DMS79 (cell line): ENCODE results near the gene EMC8.
"Not testable (repeated sequence)": the region's sequence is repeated elsewhere in the genome, so short reads cannot be mapped to it uniquely, and the experiment has no call there.

ENCODE experiments used
- DNase-seq: peaks from one replicate; lab custom pipeline; 2025; lab: John Stamatoyannopoulos, UW

The EMC8 gene

DNA sequence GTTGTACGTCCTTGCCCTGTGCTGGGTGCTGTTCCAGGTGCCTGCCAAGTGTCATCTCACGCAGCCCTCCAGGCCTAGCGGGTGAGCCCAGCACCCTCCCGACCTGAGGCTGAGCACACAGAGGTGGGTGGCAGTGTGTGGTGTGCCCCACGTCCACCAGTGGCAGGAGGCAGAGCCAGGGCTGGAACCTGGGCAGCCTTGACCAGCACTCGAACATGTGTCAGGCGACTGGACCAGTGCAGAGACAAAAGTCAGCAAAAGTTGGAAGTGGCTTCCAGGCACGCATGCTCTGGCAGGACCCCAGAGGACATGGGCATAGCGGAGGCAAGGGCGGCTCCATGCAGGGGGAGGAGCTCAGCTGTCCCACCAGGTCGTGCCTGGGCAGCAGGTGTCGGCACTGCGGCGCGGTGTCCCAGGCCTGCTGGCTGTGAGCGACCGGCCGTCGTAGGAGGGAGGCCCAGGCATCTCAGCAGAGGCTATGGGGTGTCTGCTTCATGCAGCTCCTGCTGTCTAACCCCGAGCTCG lies 35.9 kb upstream of the EMC8 start:
- no peak for DNase-seq

DNA sequence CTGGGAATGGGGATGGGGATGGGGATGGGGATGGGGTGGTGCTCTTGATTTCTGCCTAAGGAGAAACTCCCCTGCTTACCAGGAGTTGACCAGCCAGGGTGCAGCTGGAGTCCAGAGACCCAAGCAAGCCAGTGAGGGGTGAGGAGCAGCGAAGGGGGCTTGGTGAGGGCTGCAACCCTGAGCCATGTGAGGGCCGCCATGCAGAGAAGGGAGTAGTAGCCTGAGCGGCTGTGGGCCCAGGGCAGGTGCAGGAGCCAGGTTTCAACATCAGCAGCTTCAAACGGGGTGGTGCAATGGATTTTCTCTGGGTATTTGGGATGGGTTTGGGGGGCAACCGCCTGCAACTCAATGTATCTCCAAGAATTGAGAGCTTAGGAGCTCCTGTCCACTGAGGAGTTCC lies 35.4 kb upstream of the EMC8 start:
- DNase-seq = no peak

DNA sequence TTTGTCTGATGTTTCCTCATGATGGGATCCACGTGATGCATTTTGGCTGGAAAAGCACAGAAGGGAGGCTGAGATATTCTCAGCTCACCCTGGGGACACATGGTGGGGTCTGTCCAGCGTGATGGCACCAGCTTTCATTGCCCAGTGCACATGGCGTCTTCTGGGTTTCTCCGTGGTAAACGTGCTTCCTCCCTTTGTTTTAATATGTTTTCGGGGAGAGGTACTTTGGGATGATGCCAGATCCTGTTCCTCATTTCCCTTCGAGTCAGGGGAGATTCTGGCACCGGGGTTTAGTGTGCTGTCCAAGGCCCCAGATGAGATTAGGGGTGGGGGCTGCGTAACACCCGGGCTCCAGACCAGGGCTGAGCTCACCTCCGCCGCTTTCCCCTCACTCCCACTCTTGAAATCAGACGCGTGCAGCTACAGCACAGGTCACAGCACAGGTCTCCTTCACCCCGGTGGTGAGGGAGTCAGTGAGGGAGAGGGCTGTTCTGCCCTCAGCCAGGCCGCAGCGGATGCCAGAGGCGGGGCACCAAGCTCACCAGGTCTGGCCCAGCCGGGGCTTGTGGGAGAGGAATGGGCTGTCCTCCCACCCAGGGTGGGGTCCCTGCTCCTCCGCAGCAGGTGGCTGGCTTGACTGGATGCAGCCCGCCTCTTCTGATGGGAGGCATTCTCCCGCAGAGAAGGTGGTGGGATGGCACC lies 34.0 kb upstream of the EMC8 start:
- no peak for DNase-seq

DNA sequence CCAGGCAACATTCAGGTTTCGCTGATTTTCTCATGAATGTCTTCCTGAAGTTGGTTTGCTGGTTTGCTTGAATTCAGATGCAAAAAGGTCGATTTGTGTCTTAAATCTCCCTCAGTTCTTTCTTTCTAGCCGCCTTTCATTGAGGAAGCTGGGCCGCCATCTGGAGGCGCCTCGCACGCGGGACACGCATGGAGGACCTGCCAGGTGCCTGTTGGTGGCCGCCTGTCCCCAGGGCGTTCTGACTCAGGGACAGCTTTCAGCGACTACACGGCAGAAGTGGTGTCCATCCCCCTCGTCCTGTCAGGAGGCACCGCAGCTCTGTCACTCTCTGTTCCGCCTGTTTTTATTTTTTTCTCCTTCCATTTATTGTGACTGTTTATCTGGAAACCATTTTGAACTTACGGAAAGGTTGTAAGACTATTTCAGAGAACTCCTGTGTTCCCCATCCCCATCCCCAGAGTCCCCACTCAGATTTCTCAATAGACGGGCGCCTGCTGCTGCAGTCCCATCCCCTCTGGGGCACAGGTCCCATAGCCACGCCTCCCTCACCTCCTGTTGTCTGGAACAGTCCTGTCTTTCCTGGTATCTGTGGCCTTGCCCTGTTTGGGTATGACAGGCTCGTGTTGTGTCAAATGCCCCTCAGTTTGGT lies 33.4 kb upstream of the EMC8 start:
- no peak for DNase-seq

DNA sequence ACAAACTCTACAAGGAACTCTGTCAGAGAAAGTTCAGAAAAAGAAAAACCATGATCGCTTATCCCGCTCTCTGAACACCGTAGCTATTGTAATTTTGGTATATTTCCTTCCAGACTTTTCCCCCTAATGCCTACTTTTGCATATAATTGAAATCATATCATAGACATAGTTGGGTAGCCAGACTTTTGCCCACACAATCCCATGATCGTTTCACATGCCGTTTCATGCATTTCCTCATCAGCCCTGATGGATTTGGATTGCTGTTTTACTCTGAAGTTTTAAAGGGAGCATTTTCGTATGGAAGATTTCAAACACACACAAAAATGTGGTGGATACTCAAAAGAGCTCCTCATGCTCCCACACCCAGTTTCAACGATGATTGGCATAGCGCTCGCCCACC lies 31.5 kb upstream of the EMC8 start:
- no peak for DNase-seq

DNA sequence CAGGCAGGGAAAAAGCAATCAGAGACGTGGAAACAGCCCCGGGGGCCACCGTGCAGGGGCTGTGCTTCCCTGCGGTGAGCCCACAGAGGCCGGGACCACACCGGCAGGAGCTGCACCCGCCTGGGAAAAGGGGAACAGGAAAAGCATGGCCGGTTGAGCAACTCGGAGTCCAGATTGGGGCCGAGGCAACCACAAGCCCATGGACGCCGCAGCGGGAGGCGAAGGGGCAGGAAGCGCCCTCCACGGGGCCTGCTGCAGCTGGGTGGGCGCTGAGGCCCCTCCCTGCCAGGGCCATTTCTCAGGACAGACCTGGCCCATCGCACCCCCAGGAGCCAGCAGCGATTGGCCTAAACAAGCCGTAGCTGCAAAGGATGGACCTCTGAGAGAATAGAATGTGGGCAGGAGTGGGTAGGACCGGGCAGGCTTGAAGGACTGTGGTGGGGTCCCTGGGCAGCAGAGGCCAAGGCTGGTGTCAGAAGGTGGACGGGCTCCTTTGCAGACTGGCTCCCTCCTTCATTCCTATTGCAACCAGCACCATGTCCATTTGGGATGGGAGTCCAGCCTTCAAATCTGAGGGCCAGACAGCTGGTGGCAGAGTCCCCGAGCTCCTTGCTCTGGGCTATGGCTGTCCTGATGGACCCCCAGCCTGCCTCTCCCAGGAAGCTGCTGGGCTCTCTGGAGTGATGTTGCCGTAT lies 30.6 kb upstream of the EMC8 start:
- DNase-seq = no peak

DNA sequence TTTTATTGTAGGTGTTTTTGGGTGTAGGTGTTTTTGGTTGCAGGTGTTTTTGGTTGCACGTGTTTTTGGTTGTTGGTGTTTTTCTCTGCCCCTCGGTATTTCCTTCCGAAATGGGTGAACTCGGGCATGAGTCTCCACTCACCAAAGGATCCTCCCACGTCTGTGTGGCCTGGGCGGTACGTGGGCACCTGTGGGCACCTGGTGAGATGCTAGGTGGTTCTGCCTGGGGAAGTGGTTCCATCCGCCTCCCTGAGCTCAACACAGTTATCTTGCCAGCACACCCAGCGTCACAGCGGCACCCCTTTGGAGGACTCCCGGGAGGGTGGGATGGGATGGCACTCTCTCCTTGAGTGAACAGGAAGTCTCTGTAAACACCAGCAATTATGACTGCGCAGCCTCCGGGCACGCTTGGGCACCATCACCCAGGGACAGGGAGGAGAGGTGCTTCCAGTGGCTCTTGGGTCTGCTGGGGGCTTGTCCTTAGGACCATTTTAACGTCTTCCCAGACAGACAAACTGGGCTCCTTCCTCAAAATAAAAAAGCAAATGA lies 29.9 kb upstream of the EMC8 start:
- DNase-seq = no peak

DNA sequence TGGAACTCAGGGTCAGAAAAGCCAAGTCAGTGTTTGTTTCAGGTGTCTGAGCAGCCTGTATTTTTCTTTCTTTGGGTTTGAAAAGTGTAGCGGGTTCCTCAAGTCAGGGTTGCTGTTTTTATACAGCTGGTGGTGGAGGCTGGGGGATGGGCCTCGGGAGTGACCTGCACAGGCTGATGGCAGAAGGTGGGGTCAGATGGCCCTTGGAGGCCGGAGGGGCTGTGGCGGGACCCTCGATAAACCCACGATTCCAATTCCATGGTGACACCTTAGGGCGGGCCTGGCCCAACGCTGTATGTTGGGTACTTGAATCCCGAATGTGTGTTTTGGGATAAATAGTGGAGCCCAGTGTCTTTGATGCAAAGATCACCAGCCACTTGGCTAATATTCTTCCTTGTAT lies 28.8 kb upstream of the EMC8 start:
- no peak for DNase-seq

DNA sequence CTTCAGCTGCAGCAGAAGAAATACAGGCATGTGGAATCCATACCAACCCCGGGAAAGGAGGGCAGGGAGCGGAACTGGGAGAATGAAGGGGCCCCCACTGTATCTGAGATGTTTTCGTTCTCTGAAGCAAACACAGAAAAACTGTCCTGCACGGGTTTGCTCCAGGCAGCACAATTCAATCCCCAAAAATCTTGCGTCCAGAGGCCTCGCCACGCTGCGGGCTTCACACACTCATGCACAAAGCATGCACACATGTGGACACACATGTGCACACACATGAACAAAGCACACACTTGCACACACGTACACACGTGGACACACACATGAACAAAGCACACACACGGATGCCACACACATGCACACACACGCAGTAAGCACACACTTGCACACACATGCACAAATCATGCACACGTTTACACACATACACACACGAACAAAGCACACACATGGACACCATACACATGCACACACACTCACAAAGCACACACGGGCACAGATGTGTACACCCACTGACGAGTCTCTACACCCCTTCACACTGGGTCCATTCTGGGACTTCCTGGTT lies 27.4 kb upstream of the EMC8 start:
- no peak for DNase-seq

DNA sequence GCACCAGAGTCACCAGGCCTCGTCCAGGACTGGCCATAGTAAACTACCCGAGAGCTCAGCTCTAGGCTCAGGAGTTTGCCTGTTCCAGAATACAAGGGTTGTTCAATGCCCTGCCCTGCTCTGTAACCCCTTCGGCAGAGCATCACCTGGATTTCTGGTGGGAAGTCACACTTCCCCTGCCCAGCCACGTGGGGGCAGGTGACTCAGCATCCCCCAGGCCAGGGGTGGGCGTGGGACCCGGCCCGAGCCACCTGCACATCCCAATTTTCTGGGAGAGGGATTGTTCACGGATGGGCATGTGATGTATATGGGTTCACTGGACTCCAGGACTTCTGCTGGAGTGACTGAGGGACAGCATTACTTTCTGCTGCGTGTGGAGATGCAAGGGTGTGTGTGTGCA lies 26.0 kb upstream of the EMC8 start:
- no peak for DNase-seq

DNA sequence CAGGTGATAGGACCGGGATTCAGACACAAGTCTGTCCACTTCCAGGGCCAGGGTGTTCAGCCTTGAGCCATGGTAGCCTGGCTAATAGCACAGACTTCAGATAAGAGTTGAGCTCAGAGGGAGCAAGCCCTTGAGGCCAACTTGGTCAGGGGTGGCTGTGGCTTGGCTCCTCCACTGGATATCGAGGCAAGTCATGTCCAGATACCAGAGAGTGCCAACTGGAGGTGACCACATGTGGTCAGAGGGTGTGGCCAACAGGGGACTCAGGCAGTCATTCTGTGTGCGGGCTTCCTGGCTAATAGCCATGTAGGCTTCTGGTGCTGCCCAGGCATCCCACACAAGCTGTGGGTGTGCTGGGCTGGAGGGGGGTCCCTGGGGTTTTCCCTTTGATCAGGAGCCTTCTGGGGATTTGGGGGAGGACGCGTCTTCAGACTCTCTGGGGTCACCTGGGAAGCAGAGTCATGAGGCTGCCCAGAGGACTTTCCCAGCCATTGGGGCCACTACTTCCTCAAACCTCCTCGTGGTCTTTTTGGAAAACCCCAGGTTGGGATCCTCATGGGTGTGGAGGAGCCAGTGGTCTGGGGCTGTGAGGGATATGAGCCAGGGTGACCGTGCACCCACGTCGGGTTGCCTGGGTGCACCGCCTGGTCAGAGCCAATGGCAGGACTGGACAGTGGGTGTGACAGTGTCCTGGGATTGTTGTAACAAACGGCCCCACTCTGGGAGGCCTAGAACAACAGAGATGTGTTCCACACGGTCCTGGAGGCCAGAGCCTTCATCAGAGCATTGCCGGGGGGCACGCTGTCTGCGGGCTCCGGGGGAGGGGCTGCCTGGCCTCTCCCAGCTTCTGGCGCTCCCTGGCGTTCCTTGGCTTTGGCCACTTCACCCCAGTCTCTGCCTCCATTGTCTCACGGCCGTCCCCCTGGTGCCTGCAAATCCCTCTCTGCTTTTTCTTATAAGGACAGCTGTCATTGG lies 25.1 kb upstream of the EMC8 start:
- DNase-seq = no peak

DNA sequence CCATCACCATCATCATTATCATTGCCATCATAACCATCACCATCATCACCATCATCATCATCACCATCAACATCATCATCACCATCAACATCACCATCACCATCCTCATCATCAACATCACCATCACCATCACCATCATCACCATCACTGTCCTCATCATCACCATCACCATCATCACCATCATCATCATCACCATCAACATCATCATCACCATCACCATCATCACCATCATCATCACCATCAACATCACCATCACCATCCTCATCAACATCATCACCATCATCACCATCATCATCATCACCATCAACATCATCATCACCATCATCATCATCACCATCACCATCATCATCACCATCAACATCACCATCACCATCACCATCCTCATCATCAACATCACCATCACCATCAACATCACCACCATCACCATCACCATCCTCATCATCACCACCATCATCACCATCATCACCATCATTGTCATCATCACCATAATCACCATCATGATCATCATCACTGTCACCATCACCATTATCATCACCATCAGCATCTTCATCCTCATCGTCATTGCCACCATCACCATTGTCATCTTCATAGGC lies 24.1 kb upstream of the EMC8 start:
- DNase-seq = no peak

DNA sequence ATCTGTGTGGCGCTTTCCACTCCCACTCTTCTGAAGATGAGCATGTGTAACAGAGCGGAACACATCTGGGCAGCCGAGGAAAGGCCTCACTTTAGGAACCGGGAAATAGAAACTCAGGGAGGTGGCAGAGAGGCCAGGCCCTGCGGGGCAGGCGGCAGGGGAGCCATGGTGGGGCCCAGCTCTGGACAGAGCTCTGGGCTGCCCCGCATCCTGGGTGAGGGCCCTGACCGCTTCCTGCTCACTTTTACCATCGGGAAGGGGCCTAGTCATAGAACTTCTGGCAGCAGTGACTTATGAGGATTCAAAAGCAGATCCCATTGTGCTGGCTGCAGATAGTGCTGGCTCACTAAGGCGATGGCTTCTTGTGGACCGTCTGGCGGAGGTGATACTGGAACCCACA lies 22.8 kb upstream of the EMC8 start:
- no peak for DNase-seq

DNA sequence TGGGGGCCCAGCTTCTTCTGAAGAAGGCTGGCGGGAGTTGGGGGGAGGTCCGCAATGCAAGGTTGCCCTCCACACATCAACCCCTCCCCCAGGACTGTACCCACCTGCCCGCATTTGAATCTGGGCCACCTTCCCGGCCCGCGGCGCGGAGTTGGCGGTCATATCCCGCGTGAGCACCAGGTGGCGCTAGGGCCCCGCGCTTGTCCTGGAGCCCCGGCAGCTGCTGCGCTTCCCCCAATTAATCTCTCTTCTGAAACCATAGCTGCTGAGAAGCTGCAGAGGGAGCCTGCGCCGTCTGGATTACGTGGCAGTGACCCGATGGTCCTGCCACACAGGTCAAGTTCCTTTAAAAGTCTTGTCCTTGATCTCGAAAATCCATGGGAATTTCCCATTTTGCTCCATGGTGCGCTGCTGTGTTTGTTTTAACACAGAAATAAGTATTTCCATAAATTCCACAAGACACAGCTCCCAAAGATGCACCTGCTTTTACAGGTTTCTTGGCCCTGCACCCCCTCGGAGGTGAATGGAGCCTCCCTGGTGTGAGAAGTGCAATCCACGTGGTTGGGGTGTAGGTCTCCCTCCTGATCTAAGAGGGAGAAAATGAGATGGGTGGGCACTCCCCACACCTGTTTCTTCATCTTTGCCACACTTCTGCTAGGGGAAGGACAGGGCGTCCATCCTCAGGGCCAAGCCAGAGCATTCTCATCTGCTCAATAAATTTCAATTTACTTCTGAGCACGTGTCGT lies 22.2 kb upstream of the EMC8 start:
- DNase-seq = peak; percentile 48

DNA sequence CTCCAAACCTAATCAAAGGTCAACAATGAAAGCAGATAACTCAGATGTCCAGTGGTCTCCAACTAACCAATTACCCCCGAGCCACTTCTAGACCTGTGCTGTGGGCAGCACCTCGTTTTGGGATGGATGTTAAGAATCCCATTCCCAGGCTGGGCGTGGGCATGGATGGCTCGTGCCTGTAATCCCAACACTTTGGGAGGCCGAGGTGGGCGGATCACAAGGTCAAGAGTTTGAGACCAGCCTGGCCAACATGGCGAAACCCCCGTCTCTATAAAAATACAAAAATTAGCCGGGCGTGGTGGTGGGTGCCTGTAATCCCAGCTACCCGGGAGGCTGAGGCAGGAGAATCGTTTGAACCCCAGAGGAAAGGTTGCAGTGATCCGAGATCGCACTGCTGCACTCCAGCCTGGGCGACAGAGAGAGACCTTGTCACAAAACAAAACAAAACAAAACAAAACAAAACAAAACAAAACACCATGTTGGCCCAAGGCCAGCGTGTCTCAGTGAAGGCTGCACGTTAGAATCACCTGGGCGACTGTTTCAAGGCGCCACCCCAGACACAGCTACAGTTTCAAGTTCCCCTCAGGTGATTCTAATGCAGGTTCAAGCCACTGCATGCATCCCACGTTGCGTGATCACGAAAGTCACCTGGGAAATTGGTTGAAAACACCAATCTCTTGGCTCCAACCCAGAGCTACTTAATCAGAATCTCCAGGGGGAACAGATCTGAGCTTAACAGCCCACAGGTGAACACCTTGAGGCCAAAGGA lies 21.4 kb upstream of the EMC8 start:
- no peak for DNase-seq

DNA sequence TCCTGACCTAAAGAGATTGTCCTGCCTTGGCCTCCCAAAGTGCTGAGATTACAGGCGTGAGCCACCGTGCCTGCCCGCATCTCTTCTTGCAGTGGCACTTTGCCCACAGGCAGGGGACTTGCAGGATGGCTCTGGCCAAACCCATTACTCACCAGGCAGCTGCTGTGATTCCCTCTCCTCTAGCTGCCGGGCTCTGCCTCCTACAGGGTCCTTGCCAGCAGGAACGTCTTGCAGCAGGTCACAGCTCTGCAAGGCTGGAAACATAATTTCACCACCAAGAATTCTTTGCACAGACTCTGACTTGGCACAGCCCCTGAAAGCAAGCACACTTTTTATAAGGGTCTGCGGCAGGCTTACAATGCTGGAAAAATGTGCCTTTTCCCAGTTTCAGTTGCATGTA lies 20.4 kb upstream of the EMC8 start:
- no peak for DNase-seq

DNA sequence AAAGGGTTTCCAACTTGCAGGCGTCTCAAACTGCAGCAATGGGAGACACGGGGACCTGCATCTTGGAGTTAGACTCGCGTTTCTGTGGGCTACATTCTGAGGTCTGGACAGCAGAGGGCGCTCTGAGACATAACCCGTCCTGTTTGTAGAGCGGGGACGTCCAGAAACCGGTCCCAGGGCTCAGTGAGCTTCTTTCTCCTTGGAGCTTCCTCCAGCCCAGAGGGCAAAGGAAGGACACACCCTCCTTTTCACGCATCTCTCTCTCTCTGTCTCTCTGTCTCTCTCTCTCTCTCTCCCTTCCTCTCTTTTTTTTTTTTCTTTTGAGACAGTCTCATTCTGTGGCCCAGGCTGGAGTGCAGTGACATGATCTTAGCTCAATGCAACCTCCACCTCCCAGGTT lies 19.9 kb upstream of the EMC8 start:
- DNase-seq = no peak

DNA sequence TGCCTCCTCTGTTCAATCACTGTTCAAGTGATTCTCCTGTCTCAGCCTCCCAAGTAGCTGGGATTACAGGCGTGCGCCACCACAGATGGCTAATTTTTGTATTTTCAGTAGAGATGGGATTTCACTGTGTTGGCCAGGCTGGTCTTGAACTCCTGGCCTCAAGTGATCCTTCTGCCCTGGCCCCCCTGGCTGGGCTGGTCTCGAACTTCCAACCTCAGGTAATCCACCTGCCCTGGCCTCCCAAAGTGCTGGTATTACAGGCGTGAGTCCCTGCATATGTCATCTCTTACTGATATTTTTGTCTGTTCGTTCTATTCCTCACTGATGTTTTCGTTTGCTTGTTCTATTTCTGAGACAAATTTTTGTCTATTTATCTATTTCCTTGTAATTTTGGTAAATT lies 17.9 kb upstream of the EMC8 start:
- not testable (repeated sequence) for DNase-seq

DNA sequence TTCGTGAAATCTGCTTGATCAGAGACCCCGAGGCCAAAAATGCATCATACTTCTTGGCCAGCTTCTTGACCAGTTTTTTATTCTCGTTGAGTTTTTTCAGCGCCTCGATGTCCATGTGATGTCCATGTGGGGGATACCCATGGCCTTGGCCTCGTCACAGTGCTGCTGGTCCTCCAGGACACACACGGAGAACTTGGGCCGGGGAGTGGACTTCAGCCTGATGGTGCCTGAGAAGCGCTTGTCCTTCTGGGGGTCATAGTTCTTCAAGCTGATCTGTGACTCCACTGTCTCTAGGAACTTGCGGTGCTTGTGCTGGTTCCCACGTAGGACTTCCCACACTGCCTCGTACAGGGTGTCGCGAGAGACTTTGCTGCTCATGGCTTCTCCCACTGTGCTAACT lies 16.8 kb upstream of the EMC8 start:
- no peak for DNase-seq
